HepG2 (cell line): ENCODE results near the gene ETV5. TPM values are rescaled to one million over a fixed set of nuclear protein-coding genes. Genes with fewer than 3 reads are reported as not detected.

ENCODE experiments used
- DPF2 ChIP-seq: sonication (generic); formaldehyde crosslinking; IDR thresholded peaks from 2 replicates; pipeline ENCODE4 v1.4.0; 2020; ENCODE audit warnings: mild to moderate bottlenecking, low read depth, missing genetic modification reagents, borderline replicate concordance
- EZH2 ChIP-seq: conservative IDR thresholded peaks from 2 replicates; pipeline ENCODE4 v1.6.1; 2012; ENCODE audit warnings: mild to moderate bottlenecking, low read depth, low read length, moderate library complexity
- HIVEP1 ChIP-seq: sonication (generic); formaldehyde crosslinking; IDR thresholded peaks from 2 replicates; pipeline ENCODE4 v1.4.0; 2020; ENCODE audit warnings: mild to moderate bottlenecking, missing genetic modification reagents
- KDM6A ChIP-seq: IDR thresholded peaks from 2 replicates; pipeline ENCODE4 v1.6.1; 2016; ENCODE audit warnings: low read depth
- KLF15 ChIP-seq: sonication (generic); formaldehyde crosslinking; IDR thresholded peaks from 2 replicates; pipeline ENCODE4 v1.8.1; 2023; ENCODE audit warnings: borderline replicate concordance, mild to moderate bottlenecking, inconsistent platforms, missing genetic modification reagents, mixed read lengths
- RARG ChIP-seq: sonication (generic); formaldehyde crosslinking; IDR thresholded peaks from 2 replicates; pipeline ENCODE4 v1.4.0; 2020; ENCODE audit warnings: low read depth, mild to moderate bottlenecking, missing genetic modification reagents
- SMAD1 ChIP-seq: sonication (generic); formaldehyde crosslinking; IDR thresholded peaks from 2 replicates; pipeline ENCODE4 v1.4.0; 2020; ENCODE audit warnings: missing genetic modification reagents, low read depth, mild to moderate bottlenecking, borderline replicate concordance
- SRSF1 ChIP-seq: fragments of 200-400 bp; formaldehyde crosslinking; optimal IDR thresholded peaks from 2 replicates; pipeline ENCODE3; 2017; ENCODE audit warnings: mild to moderate bottlenecking, low read depth, low read length, moderate library complexity
- ZNF564 ChIP-seq: sonication (generic); formaldehyde crosslinking; IDR thresholded peaks from 2 replicates; pipeline ENCODE4 v1.8.1; 2023; ENCODE audit warnings: mild to moderate bottlenecking, missing genetic modification reagents
- ZNF577 ChIP-seq: sonication (generic); formaldehyde crosslinking; IDR thresholded peaks from 2 replicates; pipeline ENCODE4 v1.4.0; 2020; ENCODE audit warnings: mild to moderate bottlenecking, low read depth, missing genetic modification reagents, borderline replicate concordance
- ZNF75D ChIP-seq: sonication (generic); formaldehyde crosslinking; IDR thresholded peaks from 2 replicates; pipeline ENCODE4 v1.8.1; 2023; ENCODE audit warnings: missing genetic modification reagents, mild to moderate bottlenecking, borderline replicate concordance
- ZNF775 ChIP-seq: sonication (generic); formaldehyde crosslinking; IDR thresholded peaks from 2 replicates; pipeline ENCODE4 v1.4.0; 2020; ENCODE audit warnings: missing genetic modification reagents, mild to moderate bottlenecking, moderate library complexity, borderline replicate concordance
- ZNF790 ChIP-seq: sonication (generic); formaldehyde crosslinking; IDR thresholded peaks from 2 replicates; pipeline ENCODE4 v1.8.0; 2022; ENCODE audit warnings: missing genetic modification reagents, mild to moderate bottlenecking, borderline replicate concordance
- polyA plus RNA-seq, 8 experiments: library from polyadenylated mRNA; depleted of rRNA in 3 of 8; stranded (reverse) in 7 of 8; unstranded in 1 of 8; fragments of >200 nt; fragmentation: Illumina TruSeq in 4 of 8; extraction: Trizol in 4 of 8; gene quantifications; 2 replicates each; pipeline versions ENCODE4 v1.2.1 to v1.2.3, GENCODE V29; 2011 to 2016; ENCODE audit warnings: low read depth in 4 of 8, missing spikeins in 1 of 8, mixed read lengths in 1 of 8; ENCODE audit not compliant: insufficient read depth in 1 of 8
- total RNA-seq, 5 experiments: library from RNA; depleted of rRNA; stranded (reverse); fragments of >200 nt; fragmentation: Illumina TruSeq; extraction: Trizol; gene quantifications; 2 replicates each; pipeline ENCODE4 v1.2.3, GENCODE V29; 2016; ENCODE audit warnings: low read depth in 1 of 5
- TF ChIP-seq, protein P1 (sequence below): sonication (generic); formaldehyde crosslinking; IDR thresholded peaks from 2 replicates; pipeline ENCODE4 v1.8.0; 2022; ENCODE audit warnings: mild to moderate bottlenecking, missing genetic modification reagents, moderate library complexity
- TF ChIP-seq, protein P2 (sequence below): sonication (generic); formaldehyde crosslinking; IDR thresholded peaks from 2 replicates; pipeline ENCODE4 v1.4.0; 2020; ENCODE audit warnings: mild to moderate bottlenecking, missing genetic modification reagents
- TF ChIP-seq, protein P3 (sequence below): IDR thresholded peaks from 2 replicates; pipeline ENCODE4 v1.6.1; 2016; ENCODE audit warnings: missing biosample characterization, missing genetic modification reagents, low read depth
- TF ChIP-seq, protein P4 (sequence below): sonication (generic); formaldehyde crosslinking; IDR thresholded peaks from 2 replicates; pipeline ENCODE4 v1.5.1; 2020; ENCODE audit warnings: missing genetic modification reagents, mild to moderate bottlenecking, borderline replicate concordance
- TF ChIP-seq, protein P5 (sequence below): sonication (generic); formaldehyde crosslinking; IDR thresholded peaks from 2 replicates; pipeline ENCODE4 v1.4.0; 2020; ENCODE audit warnings: missing genetic modification reagents
- TF ChIP-seq, protein P6 (sequence below): sonication (generic); formaldehyde crosslinking; IDR thresholded peaks from 2 replicates; pipeline ENCODE4 v1.4.0; 2020; ENCODE audit warnings: mild to moderate bottlenecking, missing genetic modification reagents, borderline replicate concordance

The ETV5 gene
- total and polyA plus RNA-seq, 2 of the 13 experiments (the other 11 are each of a cell fraction or from before 2014, with no cell fraction given) = 52.9 to 57.2 TPM

DNA sequence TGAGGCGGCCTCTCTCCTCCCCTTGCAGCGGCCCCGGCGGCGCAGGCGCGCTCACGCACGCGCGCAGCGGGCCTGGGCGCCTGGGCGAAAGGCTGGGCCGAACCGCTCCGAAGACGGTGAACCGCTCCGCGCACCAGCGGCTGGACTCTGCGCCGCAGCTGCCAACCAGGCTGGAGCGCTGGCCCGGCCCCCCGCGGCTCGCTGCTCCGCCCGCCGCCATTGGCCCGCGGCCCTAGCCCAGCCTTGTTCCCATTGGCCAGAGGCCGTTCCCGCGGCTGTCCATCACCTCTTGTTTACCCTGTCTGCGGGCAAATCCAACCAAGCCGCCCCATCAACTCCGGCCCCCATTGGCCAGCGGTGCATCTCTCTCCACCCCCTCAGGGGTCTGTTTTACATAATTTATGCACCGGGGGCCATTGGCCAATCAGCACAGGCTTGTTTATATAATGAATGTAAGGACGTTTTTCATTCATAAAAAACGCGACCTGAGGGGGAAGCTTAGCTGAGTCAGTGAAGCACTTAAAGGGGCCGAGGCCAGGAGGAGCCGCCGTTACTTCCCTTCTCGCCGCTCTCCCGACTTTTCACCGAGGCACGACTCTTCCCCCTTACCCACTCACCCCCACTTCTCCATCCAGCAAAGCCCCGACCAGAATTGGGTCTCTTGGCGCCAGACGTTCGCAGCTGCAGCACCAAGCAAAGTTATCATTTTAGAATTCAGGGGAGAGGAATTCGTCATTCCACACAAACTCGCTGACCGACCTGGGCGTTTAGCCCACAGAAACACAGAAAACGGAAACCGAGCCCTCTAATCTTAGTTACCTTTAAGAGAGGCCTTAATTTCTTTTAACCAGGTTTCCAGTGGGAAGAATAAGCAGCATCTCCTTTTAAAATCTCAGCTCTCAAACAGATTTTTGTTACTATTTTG, at the start of gene ETV5 (continued):
- TF ChIP-seq KDM6A (CRISPR knock-in tag) (no peak), ZNF75D (CRISPR knock-in tag) (no peak), ZNF775 (CRISPR knock-in tag) (no peak), KLF15 (CRISPR knock-in tag) (no peak), ZNF564 (CRISPR knock-in tag) (no peak), HIVEP1 (CRISPR knock-in tag) (no peak), SRSF1 (peak; percentile 8), RARG (CRISPR knock-in tag) (no peak), DPF2 (CRISPR knock-in tag) (no peak), SMAD1 (CRISPR knock-in tag) (no peak), ZNF577 (CRISPR knock-in tag) (no peak), EZH2 (no peak), ZNF790 (CRISPR knock-in tag) (no peak)
- TF ChIP-seq, protein P1, sequence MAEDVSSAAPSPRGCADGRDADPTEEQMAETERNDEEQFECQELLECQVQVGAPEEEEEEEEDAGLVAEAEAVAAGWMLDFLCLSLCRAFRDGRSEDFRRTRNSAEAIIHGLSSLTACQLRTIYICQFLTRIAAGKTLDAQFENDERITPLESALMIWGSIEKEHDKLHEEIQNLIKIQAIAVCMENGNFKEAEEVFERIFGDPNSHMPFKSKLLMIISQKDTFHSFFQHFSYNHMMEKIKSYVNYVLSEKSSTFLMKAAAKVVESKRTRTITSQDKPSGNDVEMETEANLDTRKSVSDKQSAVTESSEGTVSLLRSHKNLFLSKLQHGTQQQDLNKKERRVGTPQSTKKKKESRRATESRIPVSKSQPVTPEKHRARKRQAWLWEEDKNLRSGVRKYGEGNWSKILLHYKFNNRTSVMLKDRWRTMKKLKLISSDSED = no peak
- TF ChIP-seq, protein P2, sequence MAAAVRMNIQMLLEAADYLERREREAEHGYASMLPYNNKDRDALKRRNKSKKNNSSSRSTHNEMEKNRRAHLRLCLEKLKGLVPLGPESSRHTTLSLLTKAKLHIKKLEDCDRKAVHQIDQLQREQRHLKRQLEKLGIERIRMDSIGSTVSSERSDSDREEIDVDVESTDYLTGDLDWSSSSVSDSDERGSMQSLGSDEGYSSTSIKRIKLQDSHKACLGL (CRISPR knock-in tag) = peak; percentile 62
- TF ChIP-seq, protein P3, sequence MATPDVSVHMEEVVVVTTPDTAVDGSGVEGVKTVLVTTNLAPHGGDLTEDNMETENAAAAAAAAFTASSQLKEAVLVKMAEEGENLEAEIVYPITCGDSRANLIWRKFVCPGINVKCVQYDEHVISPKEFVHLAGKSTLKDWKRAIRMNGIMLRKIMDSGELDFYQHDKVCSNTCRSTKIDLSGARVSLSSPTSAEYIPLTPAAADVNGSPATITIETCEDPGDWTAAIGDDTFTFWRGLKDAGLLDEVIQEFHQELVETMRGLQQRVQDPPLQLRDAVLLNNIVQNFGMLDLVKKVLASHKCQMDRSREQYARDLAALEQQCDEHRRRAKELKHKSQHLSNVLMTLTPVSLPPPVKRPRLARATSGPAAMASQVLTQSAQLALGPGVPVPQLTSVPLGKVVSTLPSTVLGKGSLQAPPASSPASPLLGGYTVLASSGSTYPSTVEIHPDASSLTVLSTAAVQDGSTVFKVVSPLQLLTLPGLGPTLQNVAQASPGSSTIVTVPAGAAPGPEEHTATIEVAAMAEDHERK (CRISPR knock-in tag) = no peak
- TF ChIP-seq, protein P4, sequence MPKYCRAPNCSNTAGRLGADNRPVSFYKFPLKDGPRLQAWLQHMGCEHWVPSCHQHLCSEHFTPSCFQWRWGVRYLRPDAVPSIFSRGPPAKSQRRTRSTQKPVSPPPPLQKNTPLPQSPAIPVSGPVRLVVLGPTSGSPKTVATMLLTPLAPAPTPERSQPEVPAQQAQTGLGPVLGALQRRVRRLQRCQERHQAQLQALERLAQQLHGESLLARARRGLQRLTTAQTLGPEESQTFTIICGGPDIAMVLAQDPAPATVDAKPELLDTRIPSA (CRISPR knock-in tag) = no peak
- TF ChIP-seq, protein P5, sequence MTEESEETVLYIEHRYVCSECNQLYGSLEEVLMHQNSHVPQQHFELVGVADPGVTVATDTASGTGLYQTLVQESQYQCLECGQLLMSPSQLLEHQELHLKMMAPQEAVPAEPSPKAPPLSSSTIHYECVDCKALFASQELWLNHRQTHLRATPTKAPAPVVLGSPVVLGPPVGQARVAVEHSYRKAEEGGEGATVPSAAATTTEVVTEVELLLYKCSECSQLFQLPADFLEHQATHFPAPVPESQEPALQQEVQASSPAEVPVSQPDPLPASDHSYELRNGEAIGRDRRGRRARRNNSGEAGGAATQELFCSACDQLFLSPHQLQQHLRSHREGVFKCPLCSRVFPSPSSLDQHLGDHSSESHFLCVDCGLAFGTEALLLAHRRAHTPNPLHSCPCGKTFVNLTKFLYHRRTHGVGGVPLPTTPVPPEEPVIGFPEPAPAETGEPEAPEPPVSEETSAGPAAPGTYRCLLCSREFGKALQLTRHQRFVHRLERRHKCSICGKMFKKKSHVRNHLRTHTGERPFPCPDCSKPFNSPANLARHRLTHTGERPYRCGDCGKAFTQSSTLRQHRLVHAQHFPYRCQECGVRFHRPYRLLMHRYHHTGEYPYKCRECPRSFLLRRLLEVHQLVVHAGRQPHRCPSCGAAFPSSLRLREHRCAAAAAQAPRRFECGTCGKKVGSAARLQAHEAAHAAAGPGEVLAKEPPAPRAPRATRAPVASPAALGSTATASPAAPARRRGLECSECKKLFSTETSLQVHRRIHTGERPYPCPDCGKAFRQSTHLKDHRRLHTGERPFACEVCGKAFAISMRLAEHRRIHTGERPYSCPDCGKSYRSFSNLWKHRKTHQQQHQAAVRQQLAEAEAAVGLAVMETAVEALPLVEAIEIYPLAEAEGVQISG (CRISPR knock-in tag) = peak; percentile 53; the same call in 1 of the 2 replicates
- TF ChIP-seq, protein P6, sequence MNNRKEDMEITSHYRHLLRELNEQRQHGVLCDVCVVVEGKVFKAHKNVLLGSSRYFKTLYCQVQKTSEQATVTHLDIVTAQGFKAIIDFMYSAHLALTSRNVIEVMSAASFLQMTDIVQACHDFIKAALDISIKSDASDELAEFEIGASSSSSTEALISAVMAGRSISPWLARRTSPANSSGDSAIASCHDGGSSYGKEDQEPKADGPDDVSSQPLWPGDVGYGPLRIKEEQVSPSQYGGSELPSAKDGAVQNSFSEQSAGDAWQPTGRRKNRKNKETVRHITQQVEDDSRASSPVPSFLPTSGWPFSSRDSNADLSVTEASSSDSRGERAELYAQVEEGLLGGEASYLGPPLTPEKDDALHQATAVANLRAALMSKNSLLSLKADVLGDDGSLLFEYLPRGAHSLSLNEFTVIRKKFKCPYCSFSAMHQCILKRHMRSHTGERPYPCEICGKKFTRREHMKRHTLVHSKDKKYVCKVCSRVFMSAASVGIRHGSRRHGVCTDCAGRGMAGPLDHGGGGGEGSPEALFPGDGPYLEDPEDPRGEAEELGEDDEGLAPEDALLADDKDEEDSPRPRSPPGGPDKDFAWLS (CRISPR knock-in tag) = no peak
